Mammary microvascular endothelial cell (primary cell): Measurements from ENCODE around the gene GATC. TPM values are rescaled to one million over a fixed set of nuclear protein-coding genes. Genes with fewer than 3 reads are reported as not detected.

Source experiments
- total RNA-seq: library from RNA; depleted of rRNA; stranded (reverse); fragments of >200 nt; gene quantifications from 2 replicates; pipeline ENCODE4 v1.2.3, GENCODE V29; 2015

Gene GATC
- 17.2 and 19.0 TPM in 2 replicates for total RNA-seq

GRCh38 chr12:120445911-120446843 is at the start of gene GATC, which contains the start of gene TRIAP1:
Gene GATC (plus strand): TSS chr12:120446444. CDS start chr12:120446481, 37 bp downstream.
Gene TRIAP1 (minus strand): TSS chr12:120446384. CDS start chr12:120446372, 12 bp downstream.

GRCh38 chr12:120437735-120438494 is 8.3 kb upstream of the GATC start, which contains the start of gene COX6A1:
Gene COX6A1 (plus strand): TSS chr12:120438113. CDS start chr12:120438127, 14 bp downstream.

GRCh38 chr12:120469450-120470149 is 23.4 kb downstream of the GATC start, which contains the start of gene SRSF9:
Gene SRSF9 (minus strand): TSS chr12:120469748. CDS start chr12:120469609, 139 bp downstream.

GRCh38 chr12:120495731-120496412 is 49.6 kb downstream of the GATC start, which contains the start of gene DYNLL1:
Gene DYNLL1 (plus strand): TSS chr12:120496113. CDS start chr12:120496422, 309 bp downstream.

Other genes starting within 250 kb of the GATC start
- gene RPLP0, start 245.3 kb upstream of the GATC start, total RNA-seq = 3,866 and 3,958 TPM in 2 replicates
- gene PXN, start 180.7 kb upstream of the GATC start, total RNA-seq = 202 and 234 TPM in 2 replicates
- under 0.01 TPM in 2 replicates for gene RNU4-2, start 154.5 kb upstream of the GATC start, total RNA-seq
- under 0.01 TPM in 2 replicates for gene RNU4-1, start 153.2 kb upstream of the GATC start, total RNA-seq
- gene SIRT4, start 144.1 kb upstream of the GATC start, total RNA-seq = 0.59 and 0.67 TPM in 2 replicates
- gene PLA2G1B, start 118.7 kb upstream of the GATC start, total RNA-seq = not detected in 2 replicates
- gene MSI1, start 77.3 kb upstream of the GATC start, total RNA-seq = not detected in 2 replicates
- 527 and 626 TPM in 2 replicates for gene COX6A1, start 8.3 kb upstream of the GATC start, total RNA-seq
- 75.9 and 81.4 TPM in 2 replicates for gene TRIAP1, start 60 bp upstream of the GATC start, total RNA-seq
- gene SRSF9, start 23.3 kb downstream of the GATC start, total RNA-seq = 104 and 109 TPM in 2 replicates
- 569 and 585 TPM in 2 replicates for gene DYNLL1, start 49.7 kb downstream of the GATC start, total RNA-seq
- gene COQ5, start 82.7 kb downstream of the GATC start, total RNA-seq = 34.0 and 35.1 TPM in 2 replicates
- gene RNF10, start 87.9 kb downstream of the GATC start, total RNA-seq = 110 and 160 TPM in 2 replicates
- gene POP5, start 135.0 kb downstream of the GATC start, total RNA-seq = 29.0 and 36.6 TPM in 2 replicates
- gene CABP1, start 194.2 kb downstream of the GATC start, total RNA-seq = not detected in 2 replicates
- gene MLEC, start 240.7 kb downstream of the GATC start, total RNA-seq = 82.7 and 90.1 TPM in 2 replicates